Fibroblast of lung (primary cell): ENCODE data around the gene SAMSN1. TPM values are rescaled to one million over a fixed set of nuclear protein-coding genes. Genes with fewer than 3 reads are reported as not detected.

Source experiments
- DNase-seq, 2 donors: peaks; one replicate each; pipeline versions ENCODE4 v3.0.0 to v3.0.0-alpha.2; 2010; ENCODE audit warnings: low read depth in 2 of 2
- H2AFZ ChIP-seq: 2 replicates; pipeline ENCODE4 v1.5.1; 2012; ENCODE audit warnings: low read length, control low read depth, inconsistent platforms
- H3K27ac ChIP-seq: 2 replicates; pipeline ENCODE4 v1.5.1; 2011; ENCODE audit warnings: low read length, control low read depth; ENCODE audit not compliant: insufficient read depth
- H3K27me3 ChIP-seq: 2 replicates; pipeline ENCODE4 v1.5.1; 2011; ENCODE audit warnings: mild to moderate bottlenecking, low read length; ENCODE audit not compliant: control insufficient read depth, insufficient read depth
- H3K36me3 ChIP-seq: 2 replicates; pipeline ENCODE4 v1.5.1; 2011; ENCODE audit warnings: low read length; ENCODE audit not compliant: control insufficient read depth, insufficient read depth
- H3K4me1 ChIP-seq: 2 replicates; pipeline ENCODE4 v1.5.1; 2011; ENCODE audit warnings: low read length; ENCODE audit not compliant: control insufficient read depth, insufficient read depth; ENCODE audit errors: extremely low read depth
- H3K4me2 ChIP-seq: 2 replicates; pipeline ENCODE4 v1.5.1; 2011; ENCODE audit warnings: low read length, control low read depth; ENCODE audit not compliant: insufficient read depth; ENCODE audit errors: extremely low read depth
- H3K4me3 ChIP-seq, 4 experiments: fragments of 200-600 bp in 1 of 4; sonication (generic) in 1 of 4; replicated peaks in 1 of 4; 2 replicates each; pipeline ENCODE4 v1.5.1; 2011 to 2016; ENCODE audit warnings: low read length in 4 of 4, low read depth in 3 of 4, mild to moderate bottlenecking in 3 of 4, control low read depth in 2 of 4, inconsistent platforms in 1 of 4, mixed read lengths in 1 of 4; ENCODE audit not compliant: insufficient read depth in 1 of 4; ENCODE audit errors: control extremely low read depth in 1 of 4
- H3K79me2 ChIP-seq: 2 replicates; pipeline ENCODE4 v1.5.1; 2012; ENCODE audit warnings: mild to moderate bottlenecking, low read length, inconsistent platforms; ENCODE audit not compliant: control insufficient read depth, insufficient read depth
- H3K9ac ChIP-seq: 2 replicates; pipeline ENCODE4 v1.5.1; 2011; ENCODE audit warnings: mild to moderate bottlenecking, low read length, control low read depth; ENCODE audit not compliant: insufficient read depth
- H3K9me3 ChIP-seq: 2 replicates; pipeline ENCODE4 v1.5.1; 2012; ENCODE audit warnings: low read depth, low read length; ENCODE audit not compliant: control insufficient read depth, insufficient read depth
- H4K20me1 ChIP-seq: 2 replicates; pipeline ENCODE4 v1.5.1; 2011; ENCODE audit warnings: low read length; ENCODE audit not compliant: control insufficient read depth, insufficient read depth; ENCODE audit errors: extremely low read depth
- CTCF ChIP-seq, 2 donors: IDR thresholded peaks in 1 of 2; conservative IDR thresholded peaks in 1 of 2; 1 replicate in 1 of 2; 2 replicates in 1 of 2; pipeline ENCODE4 v1.5.1; 2011 to 2012; ENCODE audit warnings: low read length in 2 of 2, control low read depth in 1 of 2, inconsistent platforms in 1 of 2, low read depth in 1 of 2, mild to moderate bottlenecking in 1 of 2
- EZH2 ChIP-seq: IDR thresholded peaks from 2 replicates; pipeline ENCODE4 v1.5.1; 2012; ENCODE audit warnings: low read length, control low read depth, mild to moderate bottlenecking; ENCODE audit errors: missing control alignments
- polyA plus RNA-seq, 2 donors: library from polyadenylated mRNA; depleted of rRNA in 1 of 2; stranded (reverse) in 1 of 2; unstranded in 1 of 2; fragments of >200 nt; gene quantifications; 2 replicates each; pipeline ENCODE4 v1.2.1, GENCODE V29; 2011 to 2012; ENCODE audit warnings: missing spikeins in 1 of 2
- total RNA-seq: library from RNA; depleted of rRNA; stranded (reverse); fragments of >200 nt; gene quantifications from 2 replicates; pipeline ENCODE4 v1.2.1, GENCODE V29; 2014

Gene SAMSN1
- total and polyA plus RNA-seq, 2 donors (not counting 1 experiment from before 2014, with no cell fraction given): not detected

GRCh38 chr21:14582934-14583628, 37.0 kb upstream of the SAMSN1 start:
- no peaks in the 10 kb centered on the region for H3K9me3 ChIP-seq
- H3K27ac ChIP-seq: no peak overlapping the region
- H4K20me1 ChIP-seq: no peaks in the 10 kb centered on the region
- H3K27me3 ChIP-seq: no peaks in the 10 kb centered on the region
- no peaks in the 10 kb centered on the region for H3K79me2 ChIP-seq
- no peaks in the 10 kb centered on the region for H3K4me1 ChIP-seq
- H3K9ac ChIP-seq: no peak overlapping the region
- H2AFZ ChIP-seq: no peak overlapping the region
- DNase-seq: no peak
- no peak overlapping the region for H3K4me2 ChIP-seq
- TF ChIP-seq EZH2: no peak
- no peak for TF ChIP-seq CTCF (conservative IDR thresholded peaks at IDR 0.05 in 1 of 2, IDR thresholded peaks at IDR 0.05 in 1 of 2; ENCODE audit: low read depth in 1 of 2, low read length in 2 of 2)
- no peaks in the 10 kb centered on the region for H3K36me3 ChIP-seq
- no peak overlapping the region for H3K4me3 ChIP-seq

GRCh38 chr21:14581902-14582457, 35.9 kb upstream of the SAMSN1 start:
- H3K9ac ChIP-seq: no peak overlapping the region
- H2AFZ ChIP-seq: no peak overlapping the region
- TF ChIP-seq CTCF (conservative IDR thresholded peaks at IDR 0.05 in 1 of 2, IDR thresholded peaks at IDR 0.05 in 1 of 2; ENCODE audit: low read depth in 1 of 2, low read length in 2 of 2) (no peak), EZH2 (no peak)
- no peaks in the 10 kb centered on the region for H3K9me3 ChIP-seq
- DNase-seq: no peak
- H3K4me3 ChIP-seq: no peak overlapping the region
- H3K27me3 ChIP-seq: no peaks in the 10 kb centered on the region
- H3K4me2 ChIP-seq: no peak overlapping the region
- no peaks in the 10 kb centered on the region for H3K36me3 ChIP-seq
- no peaks in the 10 kb centered on the region for H4K20me1 ChIP-seq
- H3K4me1 ChIP-seq: no peaks in the 10 kb centered on the region
- no peaks in the 10 kb centered on the region for H3K79me2 ChIP-seq
- no peak overlapping the region for H3K27ac ChIP-seq

- H3K27me3 ChIP-seq: no peaks in the 10 kb centered on the region
- H4K20me1 ChIP-seq: no peaks in the 10 kb centered on the region
- TF ChIP-seq EZH2: no peak
- no peak for TF ChIP-seq CTCF (conservative IDR thresholded peaks at IDR 0.05 in 1 of 2, IDR thresholded peaks at IDR 0.05 in 1 of 2; ENCODE audit: low read depth in 1 of 2, low read length in 2 of 2)
- no peaks in the 10 kb centered on the region for H3K36me3 ChIP-seq
- H3K4me1 ChIP-seq: no peaks in the 10 kb centered on the region
- no peaks in the 10 kb centered on the region for H3K79me2 ChIP-seq
- H3K9ac ChIP-seq: no peak overlapping the region
- no peaks in the 10 kb centered on the region for H3K9me3 ChIP-seq
- no peak overlapping the region for H3K27ac ChIP-seq
- DNase-seq: no peak
- no peak overlapping the region for H2AFZ ChIP-seq
- no peak overlapping the region for H3K4me3 ChIP-seq
- no peak overlapping the region for H3K4me2 ChIP-seq
Observed at GRCh38 chr21:14573244-14573643, 27.1 kb upstream of the SAMSN1 start.
